Pancreas (tissue), 10 donors: ENCODE measurements around the gene SLN. TPM values are rescaled to one million over a fixed set of nuclear protein-coding genes. Genes with fewer than 3 reads are reported as not detected.

Experiments used
- ATAC-seq, 4 donors: fragments of 200-7000 bp; cut with Tn5 transposase; one replicate each; pipeline versions ENCODE4 v1.8.0 to v1.9.1; 2020; ENCODE audit warnings: mild to moderate bottlenecking in 4 of 4, moderate library complexity in 4 of 4
- DNase-seq, 6 donors: peaks; one replicate each; pipeline ENCODE4 v3.0.0-alpha.2; 2020
- FAIRE-seq: peaks from 2 replicates; lab custom pipeline; 2012; peaks lifted over from hg19 to GRCh38; lab: Jason Lieb, UNC
- H3K27ac ChIP-seq, 4 donors: fragments of 200-600 bp; sonication (generic); 1 replicate in 3 of 4; 2 replicates in 1 of 4; pipeline versions ENCODE4 v1.5.0 to v1.8.0; 2020
- H3K27me3 ChIP-seq, 4 donors: fragments of 200-600 bp; one replicate each; pipeline ENCODE4 v1.8.0; 2021
- H3K36me3 ChIP-seq, 3 donors: fragments of 200-600 bp; sonication (generic) in 1 of 3; one replicate each; pipeline versions ENCODE4 v1.5.0 to v1.8.0; 2020 to 2021
- H3K4me1 ChIP-seq, 3 donors: fragments of 200-600 bp; one replicate each; pipeline ENCODE4 v1.8.0; 2021
- H3K4me3 ChIP-seq, 4 donors: fragments of 200-600 bp; sonication (generic) in 2 of 4; one replicate each; pipeline versions ENCODE4 v1.5.0 to v1.8.0; 2020 to 2021
- H3K9me3 ChIP-seq, 4 donors: fragments of 200-600 bp; one replicate each; pipeline ENCODE4 v1.8.0; 2021
- CTCF ChIP-seq, 4 donors: fragments of 200-600 bp; sonication (generic) in 3 of 4; IDR thresholded peaks; one replicate each; pipeline versions ENCODE4 v1.5.0 to v1.8.0; 2021; ENCODE audit warnings: antibody characterized with exemption in 4 of 4
- WGBS, 2 donors: extraction: QIAGEN DNeasy Blood & Tissue Kit; methylation state at CpG; one replicate each; pipeline ENCODE4 v1.1.7; 2013; 5-methylcytosine and 5-hydroxymethylcytosine counted together
- intact Hi-C, 3 donors: fragments of 100-400 bp; cut with DNase I; formaldehyde crosslinking; loops; one replicate each; pipeline versions ENCODE4 v1.11.1 to v1.14.2; 2022
- polyA plus RNA-seq, 2 donors: library from polyadenylated mRNA; stranded (reverse); fragments of 200-250 nt; gene quantifications; one replicate each; pipeline ENCODE4 v1.2.3, GENCODE V29; 2013
- total RNA-seq, 6 donors: library from RNA; stranded (reverse); fragmentation: NEBNext Ultra II Directional in 4 of 6; extraction: Animal tissue kit (Norgen Biotek cat#: 25700) in 4 of 6; gene quantifications; one replicate each; pipeline versions ENCODE4 v1.2.1 to v1.2.4, GENCODE V29; 2021 to 2023
- donor health status: healthy with polysubstance abuse.
- donor health status: DM: no; HTN: no; CAD: no; lungs with moderate emphysema.
- donor health status: DM: no; HTN: no; CAD: no.
- donor health status: control.
- donor health status: control.
- donor health status: Bipolar disorder and iron deficiency.
- donor health status: DM: yes; HTN: yes; CAD: no.
- donor health status: DM: no; HTN: no; CAD: no.
- donor health status: DM: no; HTN: no; CAD: no.
- donor health status: DM: yes; HTN: yes; CAD: no.

Gene SLN
- total and polyA plus RNA-seq, 8 donors = 0.19 TPM; not detected in 7

GRCh38 chr11:107706531-107706930 is 5.3 kb downstream of the SLN start:
- FAIRE-seq = no peak
- intact Hi-C loops = no loop called here

GRCh38 chr11:107705027-107705426 is 6.8 kb downstream of the SLN start:
- Histone ChIP-seq H3K36me3 (no peaks in the 10 kb centered on the region), H3K4me1 (no peaks in the 10 kb centered on the region), H3K27ac (no peak overlapping the region), H3K9me3 (no peaks in the 10 kb centered on the region), H3K4me3 (no peak overlapping the region), H3K27me3 (no peaks in the 10 kb centered on the region)
- intact Hi-C loops = no loop called here
- ATAC-seq = no peak
- no peak for FAIRE-seq
- WGBS, 2 donors = 81 to 92% methylated on average over 2 of the region's 2 CpGs
- no peak for DNase-seq
- TF ChIP-seq CTCF (IDR thresholded peaks at IDR 0.05) = no peak

More at GRCh38 chr11:107706531-107706930, 5.3 kb downstream of the SLN start:
- H3K27ac ChIP-seq = no peak overlapping the region
- DNase-seq (no peak), ATAC-seq (no peak)
- no peaks in the 10 kb centered on the region for H3K27me3 ChIP-seq
- H3K36me3 ChIP-seq = no peaks in the 10 kb centered on the region
- no peaks in the 10 kb centered on the region for H3K4me1 ChIP-seq
- H3K4me3 ChIP-seq = no peak overlapping the region
- no peaks in the 10 kb centered on the region for H3K9me3 ChIP-seq
- TF ChIP-seq CTCF (IDR thresholded peaks at IDR 0.05) = no peak
- WGBS, 2 donors = 43 to 49% methylated on average over 2 of the region's 2 CpGs

GRCh38 chr11:107704451-107704850 is 7.4 kb downstream of the SLN start:
- no peaks in the 10 kb centered on the region for H3K4me1 ChIP-seq
- no peak overlapping the region for H3K4me3 ChIP-seq
- WGBS, 2 donors = 58 to 61% methylated on average over 3 of the region's 3 CpGs
- no peaks in the 10 kb centered on the region for H3K36me3 ChIP-seq
- H3K27ac ChIP-seq = no peak overlapping the region
- FAIRE-seq (no peak), ATAC-seq (no peak), DNase-seq (no peak)
- no peaks in the 10 kb centered on the region for H3K27me3 ChIP-seq
- no peak for TF ChIP-seq CTCF (IDR thresholded peaks at IDR 0.05)
- H3K9me3 ChIP-seq = no peaks in the 10 kb centered on the region
- intact Hi-C loops = no loop called here

GRCh38 chr11:107702723-107703122 is 9.1 kb downstream of the SLN start:
- FAIRE-seq (no peak), DNase-seq (no peak), ATAC-seq (no peak)
- Histone ChIP-seq H3K27ac (no peak overlapping the region), H3K9me3 (no peaks in the 10 kb centered on the region), H3K36me3 (no peaks in the 10 kb centered on the region), H3K27me3 (no peaks in the 10 kb centered on the region), H3K4me3 (no peak overlapping the region), H3K4me1 (no peaks in the 10 kb centered on the region)
- TF ChIP-seq CTCF (IDR thresholded peaks at IDR 0.05) = no peak
- intact Hi-C loops = no loop called here
- 45 to 50% methylated on average over 2 of the region's 2 CpGs for WGBS, 2 donors

- WGBS, 2 donors = 65 to 71% methylated on average over 7 of the region's 7 CpGs
- no peaks in the 10 kb centered on the region for H3K36me3 ChIP-seq
- no peaks in the 10 kb centered on the region for H3K9me3 ChIP-seq
- intact Hi-C loops = no loop called here
- FAIRE-seq (no peak), ATAC-seq (no peak), DNase-seq (no peak)
- no peak overlapping the region for H3K4me3 ChIP-seq
- H3K4me1 ChIP-seq = no peaks in the 10 kb centered on the region
- H3K27ac ChIP-seq = no peak overlapping the region
- no peaks in the 10 kb centered on the region for H3K27me3 ChIP-seq
- no peak for TF ChIP-seq CTCF (IDR thresholded peaks at IDR 0.05)
Measured at GRCh38 chr11:107702109-107702660, 9.7 kb downstream of the SLN start.
